Activated CD8-positive, alpha-beta memory T cell treated with anti-CD3 and anti-CD28 coated beads, Interleukin-2, amount 50 U/mL, for 1 hour (primary cell): ENCODE measurements around the gene HES4.
"Not testable (repeated sequence)": the region's sequence is repeated elsewhere in the genome, so short reads cannot be mapped to it uniquely, and the experiment has no call there.

Source experiments
- DNase-seq: peaks from one replicate; pipeline ENCODE4 v3.0.0-alpha.2; 2020; ENCODE audit errors: extremely low read depth

The HES4 gene

DNA sequence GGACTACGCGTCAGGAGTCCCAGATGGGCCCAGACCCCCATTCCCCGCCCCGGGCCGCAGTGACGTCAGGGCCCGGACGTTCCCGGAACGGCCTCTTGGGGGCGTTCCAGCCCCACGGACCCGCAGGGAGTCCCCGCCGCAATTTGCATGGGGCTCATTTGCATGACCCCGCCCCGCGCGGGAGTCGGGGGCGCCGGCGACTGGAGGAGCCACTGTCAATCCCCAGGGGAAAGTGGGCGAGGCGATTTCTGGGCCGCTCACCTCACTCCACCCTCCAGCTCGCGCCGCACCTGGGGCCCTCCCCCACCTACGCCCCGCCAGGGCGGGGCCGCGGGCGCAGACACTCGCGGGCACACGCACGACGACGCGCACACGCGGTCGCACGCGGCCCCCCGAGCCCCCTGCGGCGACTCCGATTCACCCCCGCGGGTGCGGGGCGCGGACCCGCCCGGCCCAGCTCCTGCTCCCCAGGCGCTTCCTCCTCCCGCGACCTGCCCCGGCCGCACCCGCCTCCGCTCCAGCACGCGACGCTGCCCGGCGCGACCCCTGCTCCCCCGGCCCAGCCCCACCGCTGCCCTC, 33.2 kb upstream of the HES4 start:
- peak; percentile 86 for DNase-seq

DNA sequence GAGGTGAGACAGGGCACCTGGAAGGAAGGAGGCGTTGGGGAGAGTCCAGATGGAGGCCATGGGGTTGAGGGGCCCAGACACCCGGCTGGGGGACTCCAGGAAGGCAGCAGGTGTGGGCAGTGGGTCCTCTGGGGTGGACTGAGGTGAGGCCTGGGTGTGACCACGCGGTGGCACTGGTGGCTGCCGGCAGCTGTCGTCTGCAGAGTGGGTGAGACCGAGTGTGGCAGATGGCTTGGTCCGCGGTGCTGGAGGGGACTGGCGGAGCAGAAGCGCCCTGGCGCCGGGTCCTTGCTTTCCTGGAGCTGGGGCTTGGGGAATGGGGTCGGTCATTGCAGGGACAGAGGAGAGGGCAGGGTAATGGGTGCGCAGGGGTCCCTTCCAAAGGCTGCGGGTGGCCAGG, 32.5 kb upstream of the HES4 start:
- no peak for DNase-seq

DNA sequence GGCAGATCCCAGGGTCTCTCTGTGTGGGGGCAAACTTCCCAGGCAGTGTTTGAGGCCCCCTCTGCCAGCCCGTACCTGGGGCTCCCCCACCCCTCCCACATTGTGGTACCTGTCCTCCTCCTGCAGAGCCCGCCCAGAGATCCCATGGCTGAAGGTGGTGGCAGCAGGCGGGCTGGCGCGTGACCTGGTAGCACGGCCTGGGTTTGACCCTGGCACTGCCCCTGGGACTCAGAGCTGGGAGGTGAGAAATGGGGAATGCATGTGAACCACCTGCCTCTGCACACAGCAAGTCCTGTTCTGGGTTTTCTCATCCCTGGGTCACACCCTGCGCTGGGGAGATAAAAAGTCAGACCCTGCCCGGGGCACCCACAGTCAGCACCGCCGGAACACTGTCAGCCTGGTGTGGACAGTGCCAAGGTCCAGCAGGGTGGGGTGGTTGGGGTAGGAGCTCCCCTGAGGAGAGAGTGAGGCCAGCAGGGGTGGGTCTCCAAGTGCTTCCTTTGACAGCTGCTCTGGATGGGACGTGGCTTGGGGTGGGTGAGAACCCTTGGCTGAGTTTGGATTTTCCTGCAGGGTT, 31.9 kb upstream of the HES4 start:
- no peak for DNase-seq

DNA sequence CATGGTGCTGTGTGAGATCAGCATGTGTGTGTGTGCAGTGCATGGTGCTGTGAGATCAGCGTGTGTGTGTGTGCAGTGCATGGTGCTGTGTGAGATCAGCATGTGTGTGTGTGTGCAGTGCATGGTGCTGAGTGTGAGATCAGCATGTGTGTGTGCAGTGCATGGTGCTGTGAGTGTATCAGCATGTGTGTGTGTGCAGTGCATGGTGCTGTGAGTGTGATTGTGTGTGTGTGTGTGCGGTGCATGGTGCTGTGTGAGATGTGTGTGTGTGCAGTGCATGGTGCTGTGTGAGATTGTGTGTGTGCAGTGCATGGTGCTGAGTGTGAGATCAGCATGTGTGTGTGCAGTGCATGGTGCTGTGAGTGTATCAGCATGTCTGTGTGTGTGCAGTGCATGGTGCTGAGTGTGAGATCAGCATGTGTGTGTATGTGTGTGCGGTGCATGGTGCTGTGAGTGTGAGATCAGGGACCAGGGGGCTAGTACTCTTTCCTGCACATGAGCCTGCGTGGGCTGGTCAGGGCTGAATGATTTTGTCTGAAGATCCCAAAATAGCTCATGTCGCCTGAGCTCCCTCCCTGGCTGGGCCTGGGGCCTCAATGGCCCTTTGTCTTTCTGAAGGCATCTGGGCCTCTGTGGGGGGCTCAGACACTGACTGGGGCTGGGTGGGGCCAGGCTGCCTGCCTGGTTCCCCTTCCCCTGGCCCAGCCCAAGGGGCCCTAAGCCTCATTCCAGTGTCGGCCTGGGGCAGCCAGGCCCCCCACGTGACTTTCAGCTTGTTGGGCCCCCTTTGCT, 31.2 kb upstream of the HES4 start:
- not testable (repeated sequence) for DNase-seq

DNA sequence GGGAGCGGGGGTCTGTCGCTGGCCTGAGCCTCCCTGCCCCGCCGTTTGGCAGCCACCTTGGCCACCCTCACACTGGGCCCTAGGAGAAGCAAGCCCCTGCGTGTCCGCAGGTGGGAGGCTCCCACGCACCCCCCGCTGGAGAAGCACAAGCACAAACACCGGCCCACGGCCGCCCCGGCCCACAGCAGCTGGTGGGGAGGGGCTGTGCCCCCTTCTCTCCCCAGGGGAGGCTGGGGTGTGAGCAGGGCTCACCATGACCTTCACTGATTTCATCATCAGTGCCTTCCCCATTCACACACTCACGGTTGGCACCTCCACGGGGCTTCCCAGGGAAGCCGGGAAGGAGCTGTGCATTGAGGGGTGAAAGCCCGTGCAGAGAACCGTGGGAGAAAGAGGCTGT, 27.9 kb upstream of the HES4 start:
- DNase-seq = no peak

DNA sequence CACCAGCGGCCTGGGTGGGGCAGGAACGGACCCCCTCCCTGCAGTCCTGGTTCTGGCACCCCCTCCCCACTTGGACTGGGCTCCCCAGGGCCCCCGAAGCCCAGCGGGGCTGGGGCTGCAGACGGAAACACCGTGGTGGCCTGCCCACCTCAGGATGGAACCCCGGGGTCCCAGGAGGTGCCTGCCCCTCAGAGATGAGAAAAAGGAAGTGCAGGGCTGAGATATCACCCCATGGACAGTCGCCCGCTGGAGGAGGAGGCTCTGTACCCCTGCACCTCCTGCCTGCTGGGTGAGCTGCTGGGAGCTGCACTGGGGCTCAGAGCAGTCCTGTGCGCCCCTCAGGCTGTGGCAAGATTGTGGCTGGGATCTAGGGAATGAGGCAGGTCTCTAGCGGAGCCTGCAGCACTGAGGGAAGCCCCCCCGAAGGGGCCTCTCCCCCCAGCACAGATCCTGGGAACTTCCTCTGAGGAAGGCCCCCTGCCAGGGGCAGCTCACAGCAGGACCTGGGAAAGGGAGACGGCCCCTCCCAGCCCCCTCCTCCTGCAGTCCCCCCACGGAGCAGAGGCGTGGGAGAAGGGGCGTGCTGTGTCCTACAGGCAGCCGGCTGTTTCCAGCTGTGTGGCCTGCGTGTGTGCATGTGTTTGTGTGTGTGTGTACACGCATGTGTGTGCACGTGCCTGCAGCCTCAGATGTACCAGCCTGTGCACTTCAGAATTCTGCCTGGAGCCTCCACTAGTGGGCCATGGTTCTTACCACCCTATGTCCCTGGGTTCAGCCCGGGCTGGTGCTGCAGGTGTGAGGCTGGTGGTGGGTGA, 26.9 kb upstream of the HES4 start:
- DNase-seq = no peak

DNA sequence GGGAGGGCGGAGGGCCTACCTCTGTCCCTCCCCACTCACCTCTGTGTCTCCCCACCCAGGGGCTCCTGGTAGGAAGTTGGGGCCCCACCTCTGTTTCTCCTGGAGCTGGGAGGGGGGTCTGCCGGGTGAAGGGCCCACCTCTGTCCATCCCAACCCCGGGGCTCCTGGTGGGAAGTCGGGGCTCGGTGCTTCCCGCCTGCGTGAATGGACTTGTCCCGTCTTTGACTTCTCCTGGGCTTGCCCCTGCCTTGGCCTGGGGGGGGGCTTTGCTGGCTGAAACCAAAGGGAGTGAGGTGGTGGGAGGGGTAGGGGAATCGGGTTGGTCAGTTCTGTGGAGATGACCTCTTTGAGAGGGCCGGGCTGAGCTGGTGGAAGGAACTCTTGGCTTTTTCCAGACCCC, 25.8 kb upstream of the HES4 start:
- no peak for DNase-seq

DNA sequence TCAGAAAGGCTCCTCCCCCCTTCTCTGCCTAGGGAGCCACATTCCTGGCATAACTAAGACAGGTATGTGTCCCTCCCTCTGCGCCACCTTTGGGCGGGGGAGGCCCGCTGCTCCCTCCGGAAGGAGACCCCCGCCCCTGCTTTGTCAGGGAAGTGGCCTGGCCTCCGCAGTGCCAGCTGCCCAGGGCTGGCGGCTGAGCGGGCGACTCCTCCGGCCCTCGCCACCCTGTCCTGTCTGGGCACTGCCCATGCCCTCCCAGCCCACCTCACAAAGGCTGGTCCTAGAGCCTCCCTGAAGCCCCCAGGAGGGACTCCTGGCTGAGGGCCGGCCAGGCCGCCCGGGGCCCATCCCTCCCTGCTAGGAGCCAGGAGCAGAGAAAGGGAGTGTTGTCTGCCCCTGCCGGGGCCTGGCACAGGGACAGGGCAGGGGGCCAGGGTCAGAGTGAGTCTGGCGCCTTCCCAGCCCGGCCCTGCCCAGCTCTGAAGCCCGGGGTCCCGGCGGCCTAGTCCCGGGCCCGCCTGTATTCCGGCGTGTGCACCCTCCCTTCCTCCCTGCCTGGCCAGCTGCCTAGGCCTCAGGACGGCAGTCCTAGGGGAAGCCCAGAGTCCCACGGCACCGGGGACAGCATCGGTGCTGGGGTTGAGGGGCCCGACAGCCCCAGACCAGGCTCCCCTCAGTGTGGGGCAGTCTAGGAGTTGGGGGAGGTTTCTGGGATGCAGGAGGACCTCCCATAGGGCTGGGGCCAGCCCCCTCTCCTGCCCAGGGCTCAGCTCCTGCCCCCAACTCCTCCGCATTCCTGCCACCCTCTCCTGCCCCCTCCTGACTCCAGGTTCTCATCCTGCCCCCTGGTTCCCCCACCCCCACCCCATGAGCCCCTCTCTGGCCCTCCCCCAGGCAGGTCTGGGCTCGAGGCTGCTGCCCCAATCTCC, 25.1 kb upstream of the HES4 start:
- no peak for DNase-seq

DNA sequence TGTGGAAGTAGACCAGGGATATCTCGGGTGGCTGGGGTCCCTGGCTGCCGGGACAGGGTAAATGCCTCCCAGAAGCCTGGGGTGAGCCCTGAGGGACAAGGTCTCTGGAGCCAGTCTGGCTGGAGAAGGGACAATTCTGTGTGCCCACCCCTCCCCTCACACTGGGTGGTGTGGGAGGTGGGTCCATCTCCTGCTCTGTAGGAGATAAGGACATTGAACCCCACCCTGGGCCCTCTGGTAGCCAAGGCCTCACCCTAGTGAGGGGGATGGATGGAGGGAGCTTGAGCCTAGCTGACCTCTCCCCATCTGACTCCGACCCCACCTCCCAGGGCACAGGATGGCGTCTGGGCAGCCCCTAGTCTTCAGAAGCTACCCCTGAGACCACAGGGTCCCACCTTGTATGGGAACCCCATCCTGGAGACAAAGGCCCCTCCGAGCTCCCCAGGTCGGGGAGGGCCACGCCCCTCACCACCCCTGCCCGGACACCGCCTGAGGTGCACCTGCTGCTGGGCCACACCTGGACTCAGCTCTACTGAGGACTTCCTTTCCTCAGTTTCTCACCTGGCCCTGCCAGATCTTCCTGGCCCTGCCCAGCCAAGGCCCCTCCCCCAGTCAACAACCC, 24.4 kb upstream of the HES4 start:
- DNase-seq = no peak

DNA sequence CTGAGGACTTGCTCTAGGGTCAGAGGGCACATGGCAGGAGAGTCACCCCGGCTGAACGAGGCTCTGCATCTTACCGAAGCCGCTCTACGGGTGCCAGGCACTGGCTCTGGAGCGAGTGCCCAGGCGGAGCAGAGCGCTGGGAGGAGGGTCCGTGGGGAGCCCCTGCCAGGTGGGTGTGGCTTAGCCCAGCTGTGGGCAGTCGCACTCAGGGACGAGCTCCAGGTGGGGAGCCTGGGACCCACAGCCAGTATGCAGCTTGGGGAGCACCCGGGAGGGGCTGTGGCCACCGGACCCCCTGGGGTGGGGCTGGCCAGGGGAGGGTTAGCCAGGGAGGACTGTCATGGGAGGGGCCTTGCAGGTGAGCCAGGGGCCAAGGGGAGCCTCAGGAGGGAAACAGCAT, 23.8 kb upstream of the HES4 start:
- no peak for DNase-seq

DNA sequence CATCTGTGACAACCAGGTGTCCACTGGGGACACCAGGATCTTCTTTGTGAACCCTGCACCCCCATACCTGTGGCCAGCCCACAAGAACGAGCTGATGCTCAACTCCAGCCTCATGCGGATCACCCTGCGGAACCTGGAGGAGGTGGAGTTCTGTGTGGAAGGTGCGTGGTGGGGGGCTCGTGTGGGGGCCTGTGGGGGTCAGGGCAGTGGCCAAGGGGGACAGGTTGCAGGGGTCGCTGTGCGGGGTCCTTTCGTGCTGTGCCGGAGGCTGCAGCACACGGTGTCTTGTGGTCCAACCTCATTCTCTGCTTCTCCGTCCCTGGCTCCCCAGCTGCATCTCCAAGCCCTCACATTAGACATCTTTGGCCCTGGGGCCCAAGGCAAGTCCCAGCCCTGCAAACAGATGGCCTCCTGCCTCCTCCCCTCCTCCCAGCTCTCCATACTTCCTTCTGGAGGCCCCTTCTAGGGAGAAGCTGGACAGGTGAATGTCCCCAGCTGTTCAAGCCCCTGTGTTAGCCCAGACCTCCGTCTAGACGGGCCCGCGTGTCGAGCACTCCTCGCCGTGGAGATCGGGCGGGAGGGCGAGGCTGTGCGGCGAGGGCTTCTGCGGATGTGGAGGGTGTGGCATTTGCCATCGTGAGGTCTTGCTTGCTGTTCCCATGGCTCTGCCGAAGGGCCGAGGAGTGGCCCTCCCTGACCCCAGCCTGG, 22.6 kb upstream of the HES4 start:
- no peak for DNase-seq

DNA sequence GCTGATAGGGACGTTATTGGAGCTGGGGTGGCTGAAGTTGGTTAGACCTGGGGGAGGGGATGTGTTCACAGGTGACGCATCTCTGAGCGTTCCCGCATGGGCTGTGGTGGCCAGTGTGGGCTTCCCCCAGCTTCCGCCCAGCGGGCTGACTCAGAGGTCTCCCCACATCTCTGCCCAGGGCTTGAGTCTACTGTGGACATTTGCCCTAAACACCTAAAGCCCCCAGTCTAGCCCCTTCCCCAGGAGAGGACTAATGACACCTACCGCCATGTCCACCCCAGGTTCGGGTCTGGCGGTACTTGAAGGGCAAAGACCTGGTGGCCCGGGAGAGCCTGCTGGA, 22.0 kb upstream of the HES4 start:
- no peak for DNase-seq

DNA sequence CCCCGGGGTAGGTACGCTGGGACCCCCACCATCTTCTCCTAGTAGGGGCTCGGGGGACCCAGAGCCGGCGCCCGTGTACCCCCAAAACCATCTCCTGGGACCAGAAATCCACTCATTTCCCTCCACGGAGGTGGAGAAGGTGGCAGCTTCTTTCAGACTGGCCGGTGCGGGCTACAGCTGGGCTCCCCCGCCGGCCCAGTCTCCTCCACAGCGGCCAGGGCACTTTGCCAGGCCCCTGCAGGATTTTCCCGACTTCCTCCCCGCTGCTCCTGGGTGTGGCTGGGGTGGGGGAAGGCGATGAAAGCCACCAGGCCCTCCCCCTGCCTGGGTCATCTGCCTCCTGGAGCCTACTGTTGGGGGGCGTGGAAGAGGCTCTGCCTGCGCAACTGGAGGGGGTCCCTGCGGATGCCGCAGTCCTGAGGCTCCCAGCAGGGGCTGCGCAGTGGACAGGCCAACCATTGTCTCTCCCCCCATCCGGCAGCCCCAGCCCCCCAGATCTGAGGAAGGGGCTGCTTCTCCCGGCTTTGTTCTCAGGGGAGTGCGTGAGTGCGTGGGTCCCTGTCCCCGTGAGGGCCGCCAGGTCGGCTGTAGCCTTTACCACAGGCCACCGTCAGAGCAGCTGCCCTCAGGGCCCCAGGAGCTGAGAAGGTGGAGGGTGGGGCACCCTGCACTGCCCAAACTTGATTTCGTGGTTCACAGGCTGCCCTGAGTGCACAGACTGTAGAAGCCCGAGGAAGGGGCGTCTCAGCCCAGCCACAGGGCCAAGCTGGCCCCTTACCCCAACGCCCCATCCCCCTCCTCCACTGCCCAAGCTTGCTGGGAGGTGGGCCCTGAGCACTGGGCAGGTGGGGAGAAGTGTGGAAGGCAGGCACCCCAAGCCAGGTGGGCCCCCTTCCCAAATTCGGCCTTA, 21.4 kb upstream of the HES4 start:
- no peak for DNase-seq

DNA sequence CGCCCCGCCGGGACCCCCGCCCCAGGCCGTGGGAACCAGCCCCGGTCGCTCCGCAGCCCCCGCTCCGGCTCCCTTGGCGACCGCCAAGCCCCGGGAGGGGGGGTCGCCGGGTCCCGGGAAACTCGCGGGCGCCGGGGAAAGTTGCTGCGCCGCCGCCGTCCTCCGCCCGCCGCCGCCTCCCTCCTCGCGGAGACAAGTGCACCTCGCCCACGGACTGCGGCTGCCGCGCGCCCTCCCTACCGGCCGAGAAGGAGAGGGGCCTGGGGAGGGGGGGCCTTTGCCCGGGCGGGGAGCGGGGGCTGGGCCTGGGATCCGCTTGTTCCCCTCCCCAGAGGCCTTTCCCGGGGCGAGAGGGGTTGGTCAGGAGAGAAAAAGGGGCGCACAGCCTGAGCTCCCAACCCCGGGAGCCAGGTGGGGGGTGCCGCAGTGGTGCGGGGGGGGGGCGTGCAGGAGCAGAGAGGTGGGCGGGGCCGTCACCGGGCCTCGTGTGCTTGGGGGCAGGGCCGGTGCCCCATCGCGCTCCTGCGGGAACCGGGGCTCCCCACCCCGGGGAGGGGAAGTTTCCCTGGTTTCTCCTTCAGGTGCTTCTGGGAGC, 20.6 kb upstream of the HES4 start:
- DNase-seq = no peak

DNA sequence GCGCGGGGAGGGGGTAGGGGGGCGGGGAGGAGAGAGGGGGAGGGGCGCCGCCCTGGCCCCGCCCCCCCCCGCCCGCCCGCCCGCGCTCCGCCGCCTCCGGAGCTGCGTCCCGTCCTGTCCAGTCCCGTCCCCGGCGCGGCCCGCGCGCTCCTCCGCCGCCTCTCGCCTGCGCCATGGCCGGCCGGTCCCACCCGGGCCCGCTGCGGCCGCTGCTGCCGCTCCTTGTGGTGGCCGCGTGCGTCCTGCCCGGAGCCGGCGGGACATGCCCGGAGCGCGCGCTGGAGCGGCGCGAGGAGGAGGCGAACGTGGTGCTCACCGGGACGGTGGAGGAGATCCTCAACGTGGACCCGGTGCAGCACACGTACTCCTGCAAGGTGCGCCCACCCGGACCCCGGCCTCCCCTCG, 20.1 kb upstream of the HES4 start, which contains the start of gene AGRN:
AGRN (plus strand) TSS at position 121 of the 405 bp plus-strand sequence; CDS start at position 174, 53 bp downstream.
- no peak for DNase-seq

DNA sequence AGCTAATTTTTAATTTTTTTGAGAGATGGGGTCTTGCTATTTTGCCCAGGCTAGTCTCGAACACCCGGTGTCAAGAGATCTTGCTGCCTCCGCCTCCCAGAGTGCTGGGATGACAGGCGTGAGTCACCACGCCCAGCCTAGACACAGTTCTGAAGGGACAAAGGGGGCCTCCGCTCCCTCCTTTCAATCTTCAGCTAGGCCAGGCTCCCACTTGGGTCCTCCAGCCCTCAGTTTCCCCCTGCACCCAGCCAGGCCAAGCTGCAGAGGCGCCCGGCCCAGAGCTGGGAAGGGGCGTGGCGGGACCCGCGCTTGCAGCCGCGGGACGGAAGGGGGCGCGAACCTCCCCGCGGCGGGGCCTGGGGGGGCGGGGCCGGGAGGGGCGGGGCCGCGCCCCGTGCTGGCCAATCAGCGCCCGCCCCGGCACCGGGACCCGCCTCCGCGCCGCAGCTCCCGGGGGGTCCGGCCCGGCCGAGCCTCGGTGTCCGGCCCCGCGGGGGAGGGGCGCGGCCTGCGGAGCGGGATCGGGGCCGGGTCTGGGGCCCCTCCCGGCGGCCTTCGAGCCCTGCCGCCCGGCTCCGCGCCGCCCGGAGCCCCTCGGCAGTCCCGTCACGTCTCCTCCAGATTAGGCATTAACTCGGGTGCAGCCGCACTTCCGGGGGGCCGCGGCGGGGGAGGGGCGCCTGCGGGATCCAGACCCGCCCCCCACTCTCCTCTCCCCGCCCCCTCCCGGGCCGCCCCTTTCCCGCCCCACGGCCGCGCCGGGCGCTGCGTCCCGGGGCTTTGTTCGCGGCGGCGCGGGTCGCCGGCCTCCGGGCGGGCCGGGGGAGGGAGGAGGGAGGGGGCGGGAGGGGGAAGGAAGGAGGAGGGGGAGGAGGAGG, 19.5 kb upstream of the HES4 start:
- no peak for DNase-seq

DNA sequence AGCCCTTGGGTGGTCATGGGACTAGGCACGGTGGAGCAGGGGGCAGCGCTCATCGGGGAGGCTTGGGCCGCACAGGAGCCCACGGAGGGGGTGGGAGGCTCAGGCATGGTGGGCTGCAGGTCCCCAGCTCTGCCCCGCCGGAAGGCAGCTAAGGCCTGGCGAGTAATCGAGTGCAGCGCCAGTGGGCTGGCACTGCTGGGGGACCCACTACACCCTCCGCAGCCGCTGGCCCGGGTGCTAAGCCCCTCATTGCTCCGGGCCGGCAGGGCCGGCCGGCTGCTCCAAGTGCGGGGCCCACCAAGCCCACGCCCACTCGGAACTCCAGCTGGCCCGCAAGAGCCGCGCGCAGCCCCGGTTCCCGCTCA, 18.4 kb upstream of the HES4 start:
- DNase-seq = not testable (repeated sequence)
